Right kidney (tissue), 1 donor: ENCODE measurements around the gene TNP2.

Experiments used
- DNase-seq: peaks from one replicate; pipeline ENCODE4 v3.0.0-alpha.2; 2016

The TNP2 gene

DNA sequence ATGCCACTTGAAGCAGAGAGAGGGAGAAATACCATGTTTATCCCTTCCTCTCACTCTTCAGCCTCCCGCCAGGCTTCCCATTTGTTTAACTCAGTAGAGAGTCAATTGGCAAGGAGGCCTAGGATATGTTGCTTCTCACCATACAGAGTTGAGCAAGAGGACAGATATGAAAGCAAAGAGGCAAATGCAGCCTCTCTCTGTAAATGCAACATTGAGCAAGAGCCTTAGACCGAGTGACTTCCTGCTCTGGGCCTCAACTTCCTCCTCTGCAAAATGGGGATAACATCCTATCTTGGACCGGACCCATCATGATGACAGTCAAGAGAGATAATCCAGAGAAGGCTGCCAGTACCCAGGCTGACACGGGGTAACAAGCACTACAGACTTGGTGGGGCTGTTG, 49.9 kb downstream of the TNP2 start:
- no peak for DNase-seq

DNA sequence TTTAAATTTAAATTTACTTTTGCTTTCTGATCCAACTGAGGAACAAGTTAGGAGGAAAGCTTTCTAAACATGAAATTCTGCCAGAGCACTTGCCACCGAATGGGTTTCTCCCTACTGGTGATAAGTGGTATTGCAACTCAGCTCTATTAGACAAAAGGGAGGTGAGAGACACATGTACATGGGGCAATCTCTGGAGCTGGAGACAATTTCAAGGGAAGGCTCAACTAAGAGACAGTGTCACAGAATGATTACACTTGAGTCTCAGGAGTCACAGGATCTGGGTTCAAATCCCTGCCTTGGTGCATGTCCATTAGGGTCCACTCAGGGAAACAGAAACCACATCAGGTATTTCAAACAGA, 50.5 kb downstream of the TNP2 start:
- no peak for DNase-seq
